SK-N-MC (cell line): Measurements from ENCODE around the gene GNG13.

Source experiments
- EZH2 ChIP-seq: fragments of 200-600 bp; sonication (generic); IDR thresholded peaks from one replicate; pipeline ENCODE4 v1.6.1; 2017; ENCODE audit warnings: antibody characterized with exemption
- FOXP2 ChIP-seq: optimal IDR thresholded peaks from 2 replicates; pipeline ENCODE3; 2011; ENCODE audit warnings: mild to moderate bottlenecking, moderate library complexity; ENCODE audit not compliant: insufficient read depth; ENCODE audit errors: extremely low read length, control extremely low read depth
- POLR2AphosphoS5 ChIP-seq: IDR thresholded peaks from 2 replicates; pipeline ENCODE4 v1.6.1; 2012; ENCODE audit warnings: mild to moderate bottlenecking, low read depth, low read length, borderline replicate concordance

DNA sequence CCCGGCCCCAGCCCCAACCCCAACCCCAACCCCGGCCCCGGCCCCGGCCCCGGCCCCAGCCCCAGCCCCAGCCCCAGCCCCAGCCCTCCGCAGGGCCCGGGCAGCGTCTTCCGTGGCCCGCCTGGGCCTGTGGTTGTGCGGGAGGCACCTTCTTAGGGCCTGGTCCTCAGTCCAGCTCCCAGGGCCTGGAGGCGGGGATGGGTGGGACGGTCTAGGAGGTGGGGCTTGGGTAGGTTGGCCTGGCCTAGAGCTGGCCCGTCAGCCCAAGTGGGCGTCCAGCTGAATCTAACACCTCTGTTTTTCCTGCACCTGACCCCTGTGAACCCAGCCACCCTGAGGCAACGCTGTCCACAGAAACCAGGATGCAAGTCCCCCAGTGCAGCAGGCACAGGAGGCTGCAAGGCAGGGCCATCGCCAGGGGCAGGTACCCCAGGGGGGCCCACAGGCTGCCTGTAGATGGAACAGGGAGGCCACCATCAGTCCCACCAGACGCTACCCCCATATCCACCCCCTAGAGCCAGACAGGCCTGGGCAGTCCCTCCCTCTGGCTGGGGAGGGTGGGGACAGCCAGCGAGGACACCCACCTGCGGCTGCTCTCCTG is 31.2 kb downstream of the GNG13 start:
- TF ChIP-seq POLR2AphosphoS5: no peak
- TF ChIP-seq EZH2: no peak
- no peak for TF ChIP-seq FOXP2
